Central memory CD8-positive, alpha-beta T cell (primary cell): ENCODE results near the gene DDX42.

ENCODE experiments used
- ATAC-seq: fragments of 150-1000 bp; cut with Tn5 transposase; replicated peaks from 2 replicates; pipeline ENCODE4 v1.10.0; 2022; ENCODE audit warnings: mild to moderate bottlenecking, moderate FRiP score, moderate number of reproducible peaks; ENCODE audit not compliant: poor library complexity, severe bottlenecking; ENCODE audit errors: extremely low read depth
- DNase-seq, 2 donors: peaks; one replicate each; pipeline ENCODE4 v3.0.0; 2021; ENCODE audit warnings: low spot score in 2 of 2
- H3K27ac Mint-ChIP-seq: one replicate; pipeline ENCODE4 v1.8.0; 2022; ENCODE audit warnings: low read depth, mild to moderate bottlenecking, moderate library complexity, mixed read lengths
- H3K27me3 Mint-ChIP-seq: one replicate; pipeline ENCODE4 v1.8.0; 2022; ENCODE audit warnings: mixed read lengths
- H3K36me3 Mint-ChIP-seq: one replicate; pipeline ENCODE4 v1.8.0; 2022; ENCODE audit warnings: mild to moderate bottlenecking, moderate library complexity, mixed read lengths; ENCODE audit not compliant: insufficient read depth
- H3K4me1 Mint-ChIP-seq: one replicate; pipeline ENCODE4 v1.8.0; 2022; ENCODE audit warnings: mixed read lengths
- H3K4me3 Mint-ChIP-seq: one replicate; pipeline ENCODE4 v1.8.0; 2022; ENCODE audit warnings: mild to moderate bottlenecking, moderate library complexity, mixed read lengths
- H3K9me3 Mint-ChIP-seq: one replicate; pipeline ENCODE4 v1.8.0; 2022; ENCODE audit warnings: mixed read lengths

Gene DDX42, protein sequence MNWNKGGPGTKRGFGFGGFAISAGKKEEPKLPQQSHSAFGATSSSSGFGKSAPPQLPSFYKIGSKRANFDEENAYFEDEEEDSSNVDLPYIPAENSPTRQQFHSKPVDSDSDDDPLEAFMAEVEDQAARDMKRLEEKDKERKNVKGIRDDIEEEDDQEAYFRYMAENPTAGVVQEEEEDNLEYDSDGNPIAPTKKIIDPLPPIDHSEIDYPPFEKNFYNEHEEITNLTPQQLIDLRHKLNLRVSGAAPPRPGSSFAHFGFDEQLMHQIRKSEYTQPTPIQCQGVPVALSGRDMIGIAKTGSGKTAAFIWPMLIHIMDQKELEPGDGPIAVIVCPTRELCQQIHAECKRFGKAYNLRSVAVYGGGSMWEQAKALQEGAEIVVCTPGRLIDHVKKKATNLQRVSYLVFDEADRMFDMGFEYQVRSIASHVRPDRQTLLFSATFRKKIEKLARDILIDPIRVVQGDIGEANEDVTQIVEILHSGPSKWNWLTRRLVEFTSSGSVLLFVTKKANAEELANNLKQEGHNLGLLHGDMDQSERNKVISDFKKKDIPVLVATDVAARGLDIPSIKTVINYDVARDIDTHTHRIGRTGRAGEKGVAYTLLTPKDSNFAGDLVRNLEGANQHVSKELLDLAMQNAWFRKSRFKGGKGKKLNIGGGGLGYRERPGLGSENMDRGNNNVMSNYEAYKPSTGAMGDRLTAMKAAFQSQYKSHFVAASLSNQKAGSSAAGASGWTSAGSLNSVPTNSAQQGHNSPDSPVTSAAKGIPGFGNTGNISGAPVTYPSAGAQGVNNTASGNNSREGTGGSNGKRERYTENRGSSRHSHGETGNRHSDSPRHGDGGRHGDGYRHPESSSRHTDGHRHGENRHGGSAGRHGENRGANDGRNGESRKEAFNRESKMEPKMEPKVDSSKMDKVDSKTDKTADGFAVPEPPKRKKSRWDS

DNA sequence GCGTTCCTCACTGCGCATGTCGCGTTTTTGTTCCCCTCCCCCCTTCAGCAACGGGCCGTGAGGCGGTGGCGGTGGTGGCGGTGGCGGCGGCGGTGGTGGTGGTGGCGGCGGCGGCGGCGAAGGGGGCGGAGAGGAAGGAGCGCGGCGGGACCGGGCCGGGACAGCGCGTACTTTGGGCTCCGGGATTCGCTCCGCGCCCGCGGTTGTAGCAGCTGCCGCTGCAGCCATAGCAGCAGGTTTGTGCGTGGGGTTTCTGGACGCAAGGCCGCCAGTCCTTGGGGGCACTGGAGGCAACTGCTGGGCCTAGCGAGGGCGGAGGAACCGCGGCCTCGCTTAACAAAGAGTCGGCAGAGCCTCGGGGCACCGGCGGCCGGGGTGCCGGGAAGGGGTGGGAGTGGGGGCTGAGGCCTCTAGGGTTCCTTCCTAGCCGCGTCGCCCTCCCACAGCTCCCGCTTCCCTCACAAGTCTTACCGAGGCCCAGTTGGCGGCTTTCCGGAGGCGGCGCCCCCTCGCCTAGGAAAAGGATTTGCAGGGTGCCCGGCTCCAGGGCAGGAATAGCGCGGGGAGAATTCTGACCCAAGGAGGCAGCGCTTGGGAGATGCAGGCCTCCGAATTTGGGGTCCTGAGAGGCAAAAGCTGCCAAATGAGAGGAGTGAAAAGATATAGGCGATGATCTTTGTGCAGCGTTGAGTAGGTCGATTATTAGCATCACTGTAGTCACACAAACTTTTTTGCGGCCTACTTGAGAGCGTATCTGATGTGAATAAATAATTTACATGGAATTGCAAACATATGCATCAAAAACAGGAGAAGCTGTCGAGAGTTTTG, at the start of gene DDX42:
TSS of gene DDX42 (plus strand) at position 30 of the 828 bp plus-strand sequence. CDS start 12,880 bp downstream, outside the sequence.
- no peaks in the 10 kb centered on the region for H3K9me3 Mint-ChIP-seq
- DNase-seq (no peak), ATAC-seq (peak; percentile 17)
- H3K4me1 Mint-ChIP-seq: peaks cover 58% of the 10 kb centered on the region
- no peaks in the 10 kb centered on the region for H3K27me3 Mint-ChIP-seq
- peaks cover 36% of the 10 kb centered on the region for H3K36me3 Mint-ChIP-seq
- H3K27ac Mint-ChIP-seq: peak within 1 kb of the TSS; percentile 97
- peak within 1 kb of the TSS; percentile 99 for H3K4me3 Mint-ChIP-seq

DNA sequence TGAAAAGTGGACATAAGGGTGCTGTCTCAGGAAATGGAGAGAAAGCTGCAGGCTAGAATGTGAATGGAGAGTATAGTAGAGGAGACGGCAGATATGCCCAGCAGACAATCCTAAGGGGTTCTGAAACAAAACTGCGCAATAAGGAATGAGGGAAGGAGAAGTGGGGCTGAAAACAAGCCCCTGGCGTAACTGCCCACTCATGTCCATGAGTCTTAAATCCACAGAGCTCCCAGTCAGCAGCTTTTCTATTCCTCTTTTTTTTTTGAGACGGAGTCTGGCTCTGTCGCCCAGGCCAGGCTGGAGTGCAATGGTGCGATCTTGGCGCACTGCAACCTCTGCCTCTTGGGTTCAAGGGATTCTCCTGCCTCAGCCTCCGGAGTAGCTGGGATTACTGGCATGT, 38.3 kb upstream of the DDX42 start:
- no peak overlapping the region for H3K27ac Mint-ChIP-seq
- H3K4me1 Mint-ChIP-seq: peaks cover 22% of the 10 kb centered on the region
- ATAC-seq (no peak), DNase-seq (no peak)
- H3K9me3 Mint-ChIP-seq: no peaks in the 10 kb centered on the region
- H3K4me3 Mint-ChIP-seq: no peak overlapping the region
- no peaks in the 10 kb centered on the region for H3K27me3 Mint-ChIP-seq
- H3K36me3 Mint-ChIP-seq: peaks cover 2% of the 10 kb centered on the region

DNA sequence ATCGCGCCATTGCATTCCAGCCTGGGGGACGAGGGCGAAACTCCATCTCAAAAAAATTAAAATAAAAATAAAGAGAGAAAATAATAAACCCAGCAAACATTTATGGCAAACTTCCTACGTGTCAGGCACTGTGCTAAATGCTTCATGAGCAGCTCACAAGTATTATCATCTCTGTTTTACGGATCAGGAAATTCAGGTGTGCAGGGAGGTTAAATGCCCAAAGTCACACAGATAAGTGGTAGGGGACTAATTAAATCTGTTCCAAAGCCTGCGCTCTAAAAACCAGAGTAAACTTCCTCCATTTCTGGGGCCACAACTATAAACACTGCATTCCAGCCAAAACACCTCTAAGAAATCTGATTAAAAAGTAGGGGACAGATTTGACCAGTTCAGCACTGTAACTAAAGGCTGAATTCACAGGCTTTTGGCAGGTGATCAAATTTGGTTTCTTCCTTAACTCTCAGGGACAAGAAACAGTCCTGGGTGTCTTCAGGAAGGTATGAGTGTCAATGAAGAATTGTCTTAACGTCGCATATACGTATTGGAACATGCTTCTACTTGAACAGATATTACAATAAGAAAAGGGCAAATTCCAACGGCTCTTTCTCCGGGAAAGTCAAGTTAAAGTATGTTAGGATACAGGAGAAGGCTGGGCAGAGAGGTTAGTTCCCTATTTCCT, 33.4 kb upstream of the DDX42 start:
- Mint-ChIP-seq H3K36me3 (peaks cover 19% of the 10 kb centered on the region), H3K4me3 (peak overlapping the region; percentile 86), H3K9me3 (no peaks in the 10 kb centered on the region), H3K27ac (peak overlapping the region; percentile 83), H3K27me3 (no peaks in the 10 kb centered on the region), H3K4me1 (peaks cover 27% of the 10 kb centered on the region)
- no peak for ATAC-seq
- DNase-seq: no peak

DNA sequence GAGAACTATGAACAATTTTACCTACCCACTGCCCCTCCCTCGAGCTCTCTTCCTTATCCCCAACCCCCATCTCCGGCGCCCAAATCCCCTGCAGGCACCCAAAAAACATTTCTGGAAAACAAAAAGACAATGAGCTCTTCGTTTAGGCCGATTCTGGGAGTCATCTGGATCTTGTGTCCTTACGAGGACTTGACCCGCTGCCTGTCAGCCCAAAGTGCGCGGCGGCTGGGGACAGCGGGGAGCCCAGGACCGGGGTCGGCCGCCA, 32.9 kb upstream of the DDX42 start:
- ATAC-seq: no peak

DNA sequence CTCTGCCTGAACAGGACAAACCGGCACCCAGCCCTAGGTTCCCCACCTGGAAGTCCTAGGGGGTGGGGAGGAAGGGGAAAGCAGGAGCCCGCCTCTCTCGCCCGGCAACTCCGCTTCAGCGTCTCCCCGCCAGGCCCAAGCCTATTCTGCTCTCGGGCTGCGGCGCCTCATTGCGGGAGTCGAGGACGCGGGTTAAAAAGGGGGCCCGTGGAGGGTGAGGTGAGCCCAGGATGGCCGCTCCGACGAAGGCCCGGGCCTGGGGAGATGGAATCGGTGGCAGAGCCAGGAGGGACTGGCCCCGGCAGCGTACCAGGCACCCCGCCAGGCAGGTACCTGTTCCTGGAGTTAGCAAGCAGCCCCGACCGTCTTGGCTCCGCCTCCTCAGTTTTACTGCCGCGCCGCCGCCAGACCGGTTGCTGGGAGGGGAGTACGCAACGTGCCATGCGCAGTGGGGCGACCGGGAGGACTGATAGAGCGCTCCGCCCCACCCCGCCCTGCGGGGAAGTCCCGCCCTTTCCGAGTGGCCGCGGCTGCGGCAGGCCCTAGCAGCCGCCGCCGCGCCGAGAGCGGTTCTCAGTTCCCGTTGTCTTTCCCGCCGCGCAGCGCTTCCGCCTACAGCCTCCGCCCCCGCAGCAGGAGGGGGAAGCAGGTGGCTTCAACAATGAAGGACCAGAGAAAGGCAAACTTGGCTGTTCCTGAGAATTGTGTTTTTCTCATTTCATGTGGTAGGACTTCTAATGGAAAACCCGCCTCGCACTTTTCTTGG, 32.4 kb upstream of the DDX42 start, which contains the start of gene STRADA:
TSS of gene STRADA (minus strand) at position 392 of the 766 bp plus-strand sequence. CDS start 13,430 bp downstream, outside the sequence.
- peak; percentile 84 for ATAC-seq
- peaks cover 24% of the 10 kb centered on the region for H3K36me3 Mint-ChIP-seq
- H3K27me3 Mint-ChIP-seq: no peaks in the 10 kb centered on the region
- DNase-seq: peak; percentile 97 to 98
- H3K9me3 Mint-ChIP-seq: no peaks in the 10 kb centered on the region
- peaks cover 27% of the 10 kb centered on the region for H3K4me1 Mint-ChIP-seq
- peak within 1 kb of the TSS; percentile 83 for H3K27ac Mint-ChIP-seq
- H3K4me3 Mint-ChIP-seq: peak within 1 kb of the TSS; percentile 86

More for the DNA sequence above, 32.9 kb upstream of the DDX42 start:
- Mint-ChIP-seq H3K27me3 (no peaks in the 10 kb centered on the region), H3K4me3 (peak overlapping the region; percentile 86), H3K36me3 (peaks cover 22% of the 10 kb centered on the region), H3K4me1 (peaks cover 27% of the 10 kb centered on the region), H3K9me3 (no peaks in the 10 kb centered on the region), H3K27ac (peak overlapping the region; percentile 83)
- DNase-seq: no peak

DNA sequence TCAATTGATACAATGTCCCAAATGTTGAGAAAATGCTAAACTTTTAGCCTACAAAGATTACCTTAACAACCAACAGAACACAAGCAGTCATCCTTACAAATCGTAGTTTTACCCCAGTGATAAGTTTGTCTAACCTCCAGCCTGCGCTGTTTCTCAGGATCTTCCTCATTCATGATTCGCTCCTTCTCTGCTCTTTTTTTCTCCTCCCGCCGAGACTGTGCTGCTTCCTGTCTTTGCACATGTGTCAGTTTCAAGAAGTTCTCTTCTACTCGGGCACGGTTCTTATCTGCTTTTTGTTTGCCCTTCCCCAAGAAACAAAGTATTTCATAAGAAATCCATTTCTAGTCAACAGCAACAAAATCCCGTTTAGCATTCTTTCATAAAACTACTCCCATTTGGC, 22.2 kb upstream of the DDX42 start:
- ATAC-seq: peak; percentile 40
- DNase-seq: no peak
- Mint-ChIP-seq H3K9me3 (no peaks in the 10 kb centered on the region), H3K4me3 (peak overlapping the region; percentile 10), H3K36me3 (peaks cover 57% of the 10 kb centered on the region), H3K4me1 (peaks cover 7% of the 10 kb centered on the region), H3K27ac (peak overlapping the region; percentile 61), H3K27me3 (no peaks in the 10 kb centered on the region)

DNA sequence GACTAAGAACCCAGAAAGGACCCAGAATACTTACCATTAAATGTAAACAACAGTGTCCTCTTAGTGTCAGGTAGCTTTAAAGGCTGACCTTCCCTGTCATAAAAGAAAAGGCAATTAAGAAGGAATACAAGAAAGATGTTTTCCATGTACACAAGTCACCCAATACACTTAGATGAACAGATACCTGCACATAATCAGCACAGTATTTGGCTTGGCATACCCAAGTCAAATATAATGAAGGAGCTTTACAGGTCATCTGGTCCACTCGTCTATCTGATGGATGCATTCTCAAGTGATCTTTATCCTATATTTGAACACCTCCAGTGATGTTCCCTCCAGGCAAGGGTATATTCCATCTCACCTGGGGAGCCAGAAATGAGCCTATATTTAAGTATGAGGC, 21.3 kb upstream of the DDX42 start:
- ATAC-seq (no peak), DNase-seq (no peak)
- H3K9me3 Mint-ChIP-seq: no peaks in the 10 kb centered on the region
- H3K36me3 Mint-ChIP-seq: peaks cover 57% of the 10 kb centered on the region
- H3K27me3 Mint-ChIP-seq: no peaks in the 10 kb centered on the region
- no peak overlapping the region for H3K27ac Mint-ChIP-seq
- H3K4me1 Mint-ChIP-seq: peaks cover 7% of the 10 kb centered on the region
- no peak overlapping the region for H3K4me3 Mint-ChIP-seq

DNA sequence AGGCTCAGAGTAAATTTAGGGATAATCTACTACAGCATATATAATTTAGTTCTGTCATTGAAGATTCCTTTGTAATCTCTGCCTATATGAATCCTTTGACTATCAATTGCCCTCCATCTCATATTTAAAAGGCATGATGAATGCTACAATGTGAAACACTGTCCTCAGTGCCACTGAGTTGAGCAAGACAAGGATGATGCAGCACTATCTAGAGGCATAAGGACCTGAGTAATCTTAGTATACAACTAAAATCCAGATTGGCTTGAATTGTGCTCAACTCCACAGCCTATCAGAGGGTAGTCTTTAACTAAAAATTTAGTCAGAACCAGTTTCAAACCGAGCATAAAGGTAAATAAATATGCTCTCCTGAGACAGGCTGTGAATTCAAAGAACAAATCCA, 20.8 kb upstream of the DDX42 start:
- no peak for ATAC-seq
- no peak for DNase-seq
- no peaks in the 10 kb centered on the region for H3K27me3 Mint-ChIP-seq
- H3K27ac Mint-ChIP-seq: no peak overlapping the region
- no peaks in the 10 kb centered on the region for H3K9me3 Mint-ChIP-seq
- H3K4me1 Mint-ChIP-seq: peaks cover 7% of the 10 kb centered on the region
- H3K4me3 Mint-ChIP-seq: no peak overlapping the region
- H3K36me3 Mint-ChIP-seq: peaks cover 58% of the 10 kb centered on the region

DNA sequence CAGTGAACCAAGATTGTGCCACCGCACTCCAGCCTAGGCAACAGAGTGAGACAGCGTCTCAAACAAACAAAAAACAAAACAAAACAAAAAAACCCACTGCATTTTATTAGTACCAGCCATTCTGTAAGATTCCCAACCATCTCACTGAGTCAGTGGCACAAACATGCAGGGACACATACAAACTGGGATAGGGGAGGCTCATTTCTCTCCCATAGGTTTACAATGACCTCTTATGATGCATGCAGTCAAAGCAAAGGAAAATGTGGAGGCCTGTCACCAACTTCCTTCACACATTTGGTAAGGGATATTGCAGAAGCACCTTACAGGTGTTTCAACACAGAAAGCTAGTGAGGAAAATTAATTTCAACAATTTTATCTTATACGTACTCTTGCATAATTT, 19.9 kb upstream of the DDX42 start:
- no peaks in the 10 kb centered on the region for H3K27me3 Mint-ChIP-seq
- H3K27ac Mint-ChIP-seq: no peak overlapping the region
- H3K9me3 Mint-ChIP-seq: no peaks in the 10 kb centered on the region
- peaks cover 7% of the 10 kb centered on the region for H3K4me1 Mint-ChIP-seq
- ATAC-seq (no peak), DNase-seq (no peak)
- H3K4me3 Mint-ChIP-seq: no peak overlapping the region
- peaks cover 57% of the 10 kb centered on the region for H3K36me3 Mint-ChIP-seq

DNA sequence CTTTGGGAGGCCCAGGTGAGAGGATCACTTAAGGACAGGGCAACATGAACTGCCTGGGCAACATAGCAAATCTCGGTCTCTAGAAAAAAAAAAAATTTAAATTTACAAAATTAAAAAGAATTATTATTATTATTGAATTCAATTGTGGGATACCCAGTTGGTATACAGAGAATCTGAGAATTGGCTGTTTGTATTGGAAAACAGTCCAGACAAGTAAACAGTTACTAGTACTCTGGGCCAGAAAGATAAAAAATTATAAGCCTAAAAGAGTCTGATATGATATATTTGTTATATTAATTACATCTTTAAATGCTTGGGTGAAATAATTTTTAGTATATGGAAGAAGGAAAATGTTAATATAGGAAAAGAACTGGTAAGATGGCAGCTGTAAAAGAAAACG, 15.5 kb upstream of the DDX42 start:
- ATAC-seq (no peak), DNase-seq (no peak)
- H3K4me3 Mint-ChIP-seq: no peak overlapping the region
- H3K36me3 Mint-ChIP-seq: peaks cover 74% of the 10 kb centered on the region
- H3K27me3 Mint-ChIP-seq: no peaks in the 10 kb centered on the region
- no peaks in the 10 kb centered on the region for H3K4me1 Mint-ChIP-seq
- H3K27ac Mint-ChIP-seq: no peak overlapping the region
- H3K9me3 Mint-ChIP-seq: no peaks in the 10 kb centered on the region

DNA sequence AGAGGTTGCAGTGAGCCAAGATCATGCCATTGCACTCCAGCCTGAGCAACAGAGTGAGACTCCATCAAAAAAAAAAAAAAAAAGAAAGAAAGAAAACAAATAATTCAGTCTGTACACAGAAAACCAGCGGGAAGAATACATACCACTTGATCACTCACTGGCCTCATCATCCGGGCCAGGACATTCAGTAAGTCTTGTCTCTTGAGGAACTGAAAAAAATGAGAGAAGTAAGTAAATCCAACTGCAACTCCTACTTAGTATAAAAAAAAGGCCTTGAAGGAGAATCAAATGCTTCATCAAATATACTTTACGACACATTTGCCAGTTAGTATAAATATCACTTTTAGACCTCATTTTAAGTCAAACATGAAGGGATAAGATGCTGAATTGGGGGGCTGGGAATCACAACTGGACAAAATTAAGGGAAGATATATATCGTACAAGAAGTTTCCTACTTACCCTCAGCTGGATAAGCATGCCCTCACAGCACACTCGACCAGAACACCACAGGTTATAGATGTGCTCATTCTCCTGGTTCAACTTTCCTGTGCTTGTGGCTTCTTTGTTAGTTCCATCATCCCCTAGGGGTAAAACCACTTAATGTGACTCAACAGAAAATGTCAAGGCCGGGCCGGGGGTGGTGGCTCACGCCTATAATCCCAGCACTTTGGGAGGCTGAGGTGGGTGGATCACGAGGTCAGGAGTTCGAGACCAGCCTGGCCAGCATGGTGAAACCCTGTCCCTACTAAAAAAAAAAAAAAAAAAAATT, 13.0 kb upstream of the DDX42 start:
- H3K4me1 Mint-ChIP-seq: peaks cover 5% of the 10 kb centered on the region
- ATAC-seq: no peak
- no peak for DNase-seq
- H3K4me3 Mint-ChIP-seq: no peak overlapping the region
- H3K9me3 Mint-ChIP-seq: no peaks in the 10 kb centered on the region
- no peaks in the 10 kb centered on the region for H3K27me3 Mint-ChIP-seq
- H3K27ac Mint-ChIP-seq: no peak overlapping the region
- H3K36me3 Mint-ChIP-seq: peaks cover 76% of the 10 kb centered on the region
